GM19240 (cell line): ENCODE results near the gene CDADC1.

Experiments used
- DNase-seq: peaks from one replicate; pipeline ENCODE4 v3.0.0; 2011; ENCODE audit warnings: low spot score; ENCODE audit not compliant: insufficient read length

The CDADC1 gene

GRCh38 chr13:49247643-49248621, at the start of gene CDADC1:
CDADC1 (plus strand) TSS chr13:49247925; CDS start chr13:49248038, 113 bp downstream.
- peak; percentile 92 for DNase-seq

GRCh38 chr13:49206641-49207040, 41.1 kb upstream of the CDADC1 start:
- DNase-seq = no peak

GRCh38 chr13:49208619-49209018, 39.1 kb upstream of the CDADC1 start:
- no peak for DNase-seq

- DNase-seq = no peak
Observed at GRCh38 chr13:49210114-49210513, 37.6 kb upstream of the CDADC1 start.

DNA sequence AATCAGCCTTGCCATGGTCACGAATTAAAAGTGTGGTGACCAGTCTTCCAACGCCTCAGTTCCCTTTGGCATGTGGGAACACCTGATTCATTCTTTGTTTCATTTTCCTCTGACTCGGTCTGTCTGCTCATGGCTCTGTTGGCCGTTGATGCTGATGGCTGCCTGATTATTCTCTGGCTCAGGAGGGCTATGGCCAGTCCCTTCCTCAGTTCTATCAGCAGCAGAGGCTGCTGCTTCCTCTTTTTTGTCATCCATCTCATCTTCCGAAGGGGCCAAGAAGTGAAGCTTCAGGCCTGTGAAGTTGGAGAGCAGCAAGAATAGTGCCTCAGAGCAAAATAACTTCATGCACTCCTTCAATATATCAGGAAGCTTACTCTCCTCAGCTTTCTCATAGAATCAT, 37.1 kb upstream of the CDADC1 start:
- no peak for DNase-seq

DNA sequence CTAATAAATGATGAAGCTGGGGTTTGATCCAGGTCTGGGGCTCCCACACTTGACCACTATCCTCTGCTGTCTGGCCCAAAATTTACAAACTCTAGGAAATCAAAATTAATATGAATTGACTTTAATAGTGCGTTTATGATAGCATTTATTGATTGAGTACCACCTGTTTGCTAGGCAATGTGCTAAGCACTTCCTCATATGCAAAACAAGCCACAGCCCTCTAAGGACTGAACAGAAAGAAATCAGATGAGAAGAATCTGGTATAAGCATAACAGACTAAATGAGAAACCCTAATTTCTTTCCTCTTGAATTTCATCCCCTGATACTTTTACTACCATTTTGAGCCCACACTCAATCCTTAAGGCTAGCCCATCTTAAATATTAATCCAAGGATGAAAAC, 34.2 kb upstream of the CDADC1 start:
- DNase-seq = no peak

DNA sequence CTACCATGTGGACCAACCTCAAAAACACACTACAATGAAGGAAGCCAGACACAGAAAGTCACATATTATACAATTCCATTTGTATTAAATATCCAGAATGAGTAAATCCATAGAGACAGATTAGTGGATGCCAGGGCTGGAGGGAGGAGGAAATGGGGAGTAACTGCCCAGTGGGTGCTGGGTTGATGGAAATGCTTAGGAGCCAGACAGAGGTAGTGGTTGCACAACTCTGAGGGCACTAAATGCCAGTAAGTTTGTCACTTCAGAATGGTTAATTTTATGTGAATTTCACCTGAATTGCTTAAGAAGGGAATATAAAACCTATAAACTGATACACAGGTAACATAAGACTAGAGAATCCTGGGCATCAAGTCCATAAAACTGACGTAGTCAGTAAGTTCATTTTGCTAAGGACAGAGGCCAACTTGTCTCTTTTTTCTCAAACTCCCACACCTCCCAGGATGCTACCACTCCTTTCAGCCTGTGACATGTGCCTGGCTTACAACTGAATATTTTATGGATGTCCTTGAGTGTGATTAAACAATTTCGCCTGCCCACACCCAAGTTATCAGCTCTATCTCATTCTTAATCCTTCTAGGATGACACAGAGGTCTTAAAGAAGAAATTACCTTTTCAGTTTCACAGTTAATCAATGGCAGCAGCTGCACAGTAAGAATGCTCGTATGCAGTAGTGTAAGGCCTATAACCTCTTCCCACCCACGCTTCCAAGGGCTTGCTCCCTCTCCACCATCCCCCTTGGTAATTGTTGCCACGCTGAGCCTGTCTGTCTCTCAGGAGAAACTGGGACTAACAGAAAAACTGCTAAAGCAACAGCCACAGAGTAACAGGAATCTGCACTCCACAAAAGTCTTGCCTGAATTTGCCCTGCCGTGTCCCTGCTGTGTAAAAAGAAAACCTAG, 33.5 kb upstream of the CDADC1 start:
- DNase-seq = no peak

DNA sequence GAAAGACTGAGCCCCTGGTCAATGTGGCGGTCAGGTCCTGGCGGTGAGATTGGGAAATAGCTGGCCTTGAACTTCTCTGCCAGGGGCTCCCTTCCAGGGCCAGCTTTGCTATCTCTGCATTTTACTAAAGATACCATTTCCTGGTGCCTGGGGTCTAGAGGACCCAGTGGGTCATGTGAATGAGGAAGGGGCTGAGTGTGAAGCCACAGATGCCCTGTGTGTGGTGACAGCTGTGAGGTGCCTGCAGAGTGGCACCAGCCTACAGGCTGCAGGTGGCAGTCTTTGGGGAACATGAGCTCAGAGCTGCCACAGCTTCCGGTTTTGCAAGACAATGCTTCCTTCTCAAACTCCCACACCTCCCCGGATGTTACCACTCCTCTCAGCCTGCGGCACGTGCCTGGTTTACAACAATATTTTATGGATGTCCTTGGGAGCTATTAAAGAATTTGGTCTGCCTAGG, 32.8 kb upstream of the CDADC1 start:
- no peak for DNase-seq

DNA sequence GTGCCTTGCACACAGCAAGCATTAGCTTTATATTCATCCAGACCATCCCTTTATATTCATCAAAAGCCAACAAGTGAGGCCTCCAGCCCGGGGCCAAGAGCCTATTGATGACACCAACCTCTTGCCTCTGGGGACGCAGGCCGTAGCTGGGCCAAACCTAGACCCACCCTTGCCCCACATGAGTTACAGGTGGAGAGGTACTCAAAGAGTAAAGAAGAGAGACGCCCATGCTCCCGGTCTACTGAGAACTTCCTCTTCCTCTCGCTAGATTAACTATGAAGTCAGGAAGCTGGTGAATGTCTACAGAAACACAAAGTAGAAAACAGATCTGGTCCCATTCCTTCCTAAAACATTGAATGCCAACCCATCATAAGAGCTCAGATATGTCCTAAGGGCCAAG, 31.4 kb upstream of the CDADC1 start:
- no peak for DNase-seq

GRCh38 chr13:49217962-49218492, 29.7 kb upstream of the CDADC1 start:
- no peak for DNase-seq

GRCh38 chr13:49218493-49219051, 29.2 kb upstream of the CDADC1 start:
- no peak for DNase-seq

DNA sequence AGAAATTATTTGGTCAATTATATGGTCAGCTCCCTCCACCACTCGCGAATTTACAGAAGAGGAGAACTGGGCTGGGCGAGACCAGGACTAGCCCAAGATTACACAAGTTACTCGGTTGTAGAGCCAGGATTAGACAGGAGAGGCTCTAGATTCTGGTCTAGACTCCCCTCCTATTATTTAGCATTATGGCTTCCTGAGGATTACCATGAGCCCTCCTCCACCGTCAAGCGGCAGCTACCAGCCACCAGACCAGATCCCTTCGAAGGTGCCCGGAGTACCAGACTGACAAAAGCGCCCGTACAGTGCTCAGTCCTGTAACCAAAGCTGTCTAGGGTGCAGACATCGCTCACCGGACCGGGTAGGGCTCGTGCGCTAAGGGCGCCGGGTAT, 28.1 kb upstream of the CDADC1 start:
- no peak for DNase-seq

- DNase-seq = no peak
Observed at GRCh38 chr13:49220036-49220855, 27.5 kb upstream of the CDADC1 start, which contains the start of gene MLNR. MLNR (plus strand) TSS chr13:49220338; CDS start chr13:49220338, 0 bp downstream.

DNA sequence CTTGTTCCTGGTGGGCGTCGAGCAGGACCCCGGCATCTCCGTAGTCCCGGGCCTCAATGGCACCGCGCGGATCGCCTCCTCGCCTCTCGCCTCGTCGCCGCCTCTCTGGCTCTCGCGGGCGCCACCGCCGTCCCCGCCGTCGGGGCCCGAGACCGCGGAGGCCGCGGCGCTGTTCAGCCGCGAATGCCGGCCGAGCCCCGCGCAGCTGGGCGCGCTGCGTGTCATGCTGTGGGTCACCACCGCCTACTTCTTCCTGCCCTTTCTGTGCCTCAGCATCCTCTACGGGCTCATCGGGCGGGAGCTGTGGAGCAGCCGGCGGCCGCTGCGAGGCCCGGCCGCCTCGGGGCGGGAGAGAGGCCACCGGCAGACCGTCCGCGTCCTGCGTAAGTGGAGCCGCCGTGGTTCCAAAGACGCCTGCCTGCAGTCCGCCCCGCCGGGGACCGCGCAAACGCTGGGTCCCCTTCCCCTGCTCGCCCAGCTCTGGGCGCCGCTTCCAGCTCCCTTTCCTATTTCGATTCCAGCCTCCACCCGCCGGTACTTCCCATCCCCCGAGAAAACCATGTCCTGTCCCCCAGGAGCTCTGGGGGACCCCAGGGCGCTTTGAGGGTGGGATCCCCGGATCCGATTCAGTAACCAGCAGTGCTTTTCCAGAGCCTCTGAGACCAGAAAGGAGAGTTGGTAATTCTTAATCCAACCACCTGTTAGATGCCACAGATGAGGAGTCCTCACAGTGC, 26.7 kb upstream of the CDADC1 start:
- no peak for DNase-seq

- DNase-seq = no peak
Observed at GRCh38 chr13:49221590-49221965, 26.1 kb upstream of the CDADC1 start.

- no peak for DNase-seq
Observed at GRCh38 chr13:49225223-49226042, 22.3 kb upstream of the CDADC1 start.

- DNase-seq = no peak
Observed at GRCh38 chr13:49226613-49227012, 21.1 kb upstream of the CDADC1 start.

GRCh38 chr13:49234741-49235140, 13.0 kb upstream of the CDADC1 start:
- DNase-seq = no peak
